Ovary (tissue), 9 donors: ENCODE results near the gene GAPT. TPM values are rescaled to one million over a fixed set of nuclear protein-coding genes. Genes with fewer than 3 reads are reported as not detected.

Source experiments
- DNase-seq, 5 donors: peaks; one replicate each; pipeline ENCODE4 v3.0.0-alpha.2; 2019 to 2020
- H3K27ac ChIP-seq, 2 donors: fragments of 200-600 bp; one replicate each; pipeline versions ENCODE4 v1.5.1 to v1.8.0; 2019 to 2022
- H3K27me3 ChIP-seq: fragments of 200-600 bp; one replicate; pipeline ENCODE4 v1.8.0; 2022
- H3K36me3 ChIP-seq: fragments of 200-600 bp; sonication (generic); one replicate; pipeline ENCODE4 v1.5.1; 2019
- H3K4me1 ChIP-seq: one replicate; pipeline ENCODE4 v1.8.1; 2013; ENCODE audit warnings: mild to moderate bottlenecking, moderate library complexity; ENCODE audit not compliant: insufficient read depth
- H3K4me3 ChIP-seq: fragments of 200-600 bp; sonication (generic); one replicate; pipeline ENCODE4 v1.5.1; 2017
- H3K9me3 ChIP-seq, 2 donors: fragments of 200-600 bp in 1 of 2; sonication (generic) in 1 of 2; one replicate each; pipeline versions ENCODE4 v1.5.1 to v1.8.1; 2013 to 2019; ENCODE audit warnings: mild to moderate bottlenecking in 1 of 2, moderate library complexity in 1 of 2
- CTCF ChIP-seq, 3 donors: fragments of 450-650 bp in 2 of 3; fragments of 200-600 bp in 1 of 3; IDR thresholded peaks; one replicate each; pipeline versions ENCODE4 v1.5.1 to v1.8.0; 2016 to 2022; ENCODE audit warnings: antibody characterized with exemption in 3 of 3, mild to moderate bottlenecking in 1 of 3
- EP300 ChIP-seq: sonication (generic); formaldehyde crosslinking; IDR thresholded peaks from one replicate; pipeline ENCODE4 v1.6.1; 2017; ENCODE audit warnings: antibody characterized with exemption
- POLR2A ChIP-seq: fragments of 450-650 bp; IDR thresholded peaks from one replicate; pipeline ENCODE4 v1.6.1; 2017; ENCODE audit warnings: antibody characterized with exemption, mild to moderate bottlenecking, moderate library complexity
- WGBS, 3 donors: extraction: QIAGEN DNeasy Blood & Tissue Kit in 1 of 3; methylation state at CpG; one replicate each; pipeline versions ENCODE4 v1.1.5 to v1.1.7; 2013 to 2017; 5-methylcytosine and 5-hydroxymethylcytosine counted together
- intact Hi-C, 4 donors: fragments of 100-400 bp; cut with DNase I; formaldehyde crosslinking; loops; one replicate each; pipeline versions ENCODE4 v1.11.0 to v1.15.1; 2022 to 2023
- polyA plus RNA-seq, 2 donors: library from polyadenylated mRNA; stranded (reverse); fragments of 200-250 nt in 1 of 2; fragments of 350-450 nt in 1 of 2; fragmentation: Illumina TruSeq in 1 of 2; extraction: RNeasy Lipid Tissue Mini Kit (QIAGEN cat#74804) in 1 of 2; gene quantifications; one replicate each; pipeline ENCODE4 v1.2.3, GENCODE V29; 2013 to 2014
- total RNA-seq, 7 donors: library from RNA; depleted of rRNA in 2 of 7; stranded (reverse); fragments of >200 nt in 2 of 7; fragmentation: NEBNext Ultra II Directional in 3 of 7; extraction: Animal tissue kit (Norgen Biotek cat#: 25700) in 3 of 7; gene quantifications; one replicate each; pipeline versions ENCODE4 v1.1.0 to v1.2.4, GENCODE V29; 2016 to 2023
- donor health status: DM: no; HTN: no; CAD: no; lungs with moderate emphysema.
- donor health status: DM: no; HTN: no; CAD: no.
- donor health status: Bipolar disorder and iron deficiency.
- donor health status: DM: yes; HTN: yes; CAD: no.
- donor health status: DM: no; HTN: no; CAD: no.
- donor health status: DM: yes; HTN: yes; CAD: no.

The GAPT gene
- total and polyA plus RNA-seq, 9 donors, result 0.07 to 2.2 (median 0.50) TPM; not detected in 1

- no peaks in the 10 kb centered on the region for H3K27me3 ChIP-seq
- peak overlapping the region; percentile 80 for H3K4me3 ChIP-seq
- peaks cover 2% of the 10 kb centered on the region for H3K4me1 ChIP-seq
- intact Hi-C loops, result loop anchor here (1.0 to 5.0 kb wide), 7 partner anchors 677 to 1162 kb away; no protein-coding TSS in a partner anchor
- peak overlapping the region; percentile 58 to 94 for H3K27ac ChIP-seq
- no peaks in the 10 kb centered on the region for H3K36me3 ChIP-seq
- no peaks in the 10 kb centered on the region for H3K9me3 ChIP-seq
- 0 to 1% (median 0%) methylated on average over 55 to 57 of the region's 57 CpGs for WGBS, 3 donors
- DNase-seq, result peak in 4 of 5 donors; percentile 26 to 56 (median 44)
- no peak for TF ChIP-seq POLR2A
- TF ChIP-seq CTCF (IDR thresholded peaks at IDR 0.05), result no peak
- no peak for TF ChIP-seq EP300
These were observed 31.9 kb upstream of the GAPT start for GRCh38 chr5:58459146-58460001.

- TF ChIP-seq CTCF (IDR thresholded peaks at IDR 0.05) (peak in 2 of 3 donors; percentile 54 to 71), EP300 (no peak), POLR2A (peak; percentile 99)
- peak; percentile 93 to 98 (median 97) for DNase-seq
- no peaks in the 10 kb centered on the region for H3K9me3 ChIP-seq
- intact Hi-C loops, result loop anchor here (1.0 to 5.0 kb wide), 7 partner anchors 677 to 1163 kb away; no protein-coding TSS in a partner anchor
- H3K4me1 ChIP-seq, result peaks cover 2% of the 10 kb centered on the region
- H3K36me3 ChIP-seq, result no peaks in the 10 kb centered on the region
- 0 to 1% (median 1%) methylated on average over 37 to 89 of the region's 89 CpGs for WGBS, 3 donors
- H3K27me3 ChIP-seq, result no peaks in the 10 kb centered on the region
- H3K4me3 ChIP-seq, result peak within 1 kb of the TSS; percentile 80
- H3K27ac ChIP-seq, result peak within 1 kb of the TSS; percentile 76 to 94
These were observed 31.1 kb upstream of the GAPT start, which contains the start of gene PLK2 for GRCh38 chr5:58460002-58460731. Gene PLK2 (minus strand): TSS chr5:58460086. CDS start chr5:58459959, 127 bp downstream.

GRCh38 chr5:58460732-58461286 lies 30.4 kb upstream of the GAPT start:
- intact Hi-C loops, result loop anchor here (1.0 to 5.0 kb wide), 7 partner anchors 678 to 1164 kb away; no protein-coding TSS in a partner anchor
- H3K4me1 ChIP-seq, result peaks cover 2% of the 10 kb centered on the region
- WGBS, 3 donors, result 7 to 14% (median 9%) methylated on average over 23 to 30 of the region's 30 CpGs
- DNase-seq, result peak; percentile 87 to 94 (median 93)
- peak overlapping the region; percentile 80 for H3K4me3 ChIP-seq
- H3K36me3 ChIP-seq, result no peaks in the 10 kb centered on the region
- H3K9me3 ChIP-seq, result no peaks in the 10 kb centered on the region
- no peak for TF ChIP-seq EP300
- no peak for TF ChIP-seq POLR2A
- peak; percentile 65 to 82 (median 79) for TF ChIP-seq CTCF (IDR thresholded peaks at IDR 0.05)
- H3K27ac ChIP-seq, result peak overlapping the region; percentile 76 to 94
- no peaks in the 10 kb centered on the region for H3K27me3 ChIP-seq

GRCh38 chr5:58462154-58462553 lies 29.1 kb upstream of the GAPT start:
- intact Hi-C loops, result loop anchor here (5.0 kb wide), 3 partner anchors 680 to 1165 kb away; no protein-coding TSS in a partner anchor
- WGBS, 3 donors, result 82 to 86% (median 84%) methylated on average over 3 of the region's 3 CpGs
- TF ChIP-seq CTCF (IDR thresholded peaks at IDR 0.05) (no peak), POLR2A (no peak), EP300 (no peak)
- no peak for DNase-seq
- Histone ChIP-seq H3K4me1 (peaks cover 2% of the 10 kb centered on the region), H3K27me3 (no peaks in the 10 kb centered on the region), H3K4me3 (no peak overlapping the region), H3K9me3 (no peaks in the 10 kb centered on the region), H3K27ac (no peak overlapping the region), H3K36me3 (no peaks in the 10 kb centered on the region)
